Right renal cortex interstitium (tissue), 3 donors: ENCODE results near the gene ARPIN. TPM values are rescaled to one million over a fixed set of nuclear protein-coding genes. Genes with fewer than 3 reads are reported as not detected.
"Not testable (repeated sequence)": the region's sequence is repeated elsewhere in the genome, so short reads cannot be mapped to it uniquely, and the experiment has no call there.

Source experiments
- DNase-seq, 3 donors: peaks; one replicate each; pipeline ENCODE4 v3.0.0-alpha.2; 2013; ENCODE audit warnings: low read depth in 3 of 3, low spot score in 2 of 3
- polyA plus RNA-seq, 3 donors: library from polyadenylated mRNA; unstranded; fragments of 120-200 nt; gene quantifications; one replicate each; pipeline ENCODE4 v1.2.1, GENCODE V29; 2013; ENCODE audit not compliant: insufficient read length in 3 of 3

Gene ARPIN
- 10 to 100 TPM; 28.1 to 31.0 (median 28.5) TPM for polyA plus RNA-seq

- DNase-seq: no peak
Measured at GRCh38 chr15:89912674-89913396, at the start of gene ARPIN. ARPIN (minus strand) TSS chr15:89912952; CDS start chr15:89912835, 117 bp downstream.

GRCh38 chr15:89958107-89958805 is 45.5 kb upstream of the ARPIN start:
- no peak for DNase-seq

- DNase-seq: not testable (repeated sequence)
Measured at GRCh38 chr15:89955449-89955998, 42.8 kb upstream of the ARPIN start.

GRCh38 chr15:89954541-89954940 is 41.8 kb upstream of the ARPIN start:
- no peak for DNase-seq

GRCh38 chr15:89948796-89949195 is 36.0 kb upstream of the ARPIN start:
- DNase-seq: no peak

GRCh38 chr15:89947385-89947784 is 34.6 kb upstream of the ARPIN start:
- DNase-seq: no peak

- DNase-seq: no peak
Measured at GRCh38 chr15:89946681-89947299, 34.0 kb upstream of the ARPIN start.

- DNase-seq: not testable (repeated sequence)
Measured at GRCh38 chr15:89943721-89944120, 31.0 kb upstream of the ARPIN start.

- DNase-seq: no peak
Measured at GRCh38 chr15:89939910-89940309, 27.2 kb upstream of the ARPIN start.

- not testable (repeated sequence) for DNase-seq
Measured at GRCh38 chr15:89939377-89939776, 26.6 kb upstream of the ARPIN start.

GRCh38 chr15:89937365-89938350 is 24.9 kb upstream of the ARPIN start:
- DNase-seq: no peak

- DNase-seq: no peak
Measured at GRCh38 chr15:89936786-89937265, 24.1 kb upstream of the ARPIN start.

GRCh38 chr15:89936051-89936785 is 23.5 kb upstream of the ARPIN start:
- no peak for DNase-seq

- DNase-seq: no peak
Measured at GRCh38 chr15:89932880-89933279, 20.1 kb upstream of the ARPIN start.

- DNase-seq: no peak
Measured at GRCh38 chr15:89928421-89928820, 15.7 kb upstream of the ARPIN start.

GRCh38 chr15:89926158-89926557 is 13.4 kb upstream of the ARPIN start:
- DNase-seq: no peak

GRCh38 chr15:89917442-89918101 is 4.8 kb upstream of the ARPIN start:
- no peak for DNase-seq

GRCh38 chr15:89916660-89917059 is 3.9 kb upstream of the ARPIN start:
- DNase-seq: no peak

GRCh38 chr15:89912145-89912673 is 543 bp downstream of the ARPIN start:
- DNase-seq: no peak
